Nephron progenitor cell (in vitro differentiated cells): ENCODE results near the gene CHST2.
"Not testable (repeated sequence)": the region's sequence is repeated elsewhere in the genome, so short reads cannot be mapped to it uniquely, and the experiment has no call there.

Source experiments
- DNase-seq: peaks from one replicate; pipeline ENCODE4 v3.0.0; 2021
- H3K27ac Mint-ChIP-seq: 2 replicates; pipeline ENCODE4 v1.8.0; 2021; ENCODE audit warnings: mild to moderate bottlenecking, moderate library complexity, mixed read lengths
- H3K27me3 Mint-ChIP-seq: 2 replicates; pipeline ENCODE4 v1.8.0; 2021; ENCODE audit warnings: mild to moderate bottlenecking, low read depth, mixed read lengths; ENCODE audit not compliant: poor library complexity
- H3K36me3 Mint-ChIP-seq: 2 replicates; pipeline ENCODE4 v1.8.0; 2021; ENCODE audit warnings: low read depth, mixed read lengths
- H3K4me1 Mint-ChIP-seq: 2 replicates; pipeline ENCODE4 v1.8.0; 2021; ENCODE audit warnings: mixed read lengths
- H3K4me3 Mint-ChIP-seq: 2 replicates; pipeline ENCODE4 v1.8.0; 2021; ENCODE audit warnings: mild to moderate bottlenecking, moderate library complexity, mixed read lengths
- H3K9me3 Mint-ChIP-seq: 2 replicates; pipeline ENCODE4 v1.8.0; 2021; ENCODE audit warnings: mild to moderate bottlenecking, moderate library complexity, mixed read lengths
- CTCF ChIP-seq: fragments of 200-600 bp; sonication (generic); IDR thresholded peaks from 2 replicates; pipeline ENCODE4 v1.5.0; 2021; ENCODE audit warnings: antibody characterized with exemption

CHST2 gene

GRCh38 chr3:143119009-143119914 lies at the start of gene CHST2:
Gene CHST2 (plus strand): TSS chr3:143119771. CDS start chr3:143120817, 1,046 bp downstream.
- peaks cover 21% of the 10 kb centered on the region for H3K36me3 Mint-ChIP-seq
- peaks cover 51% of the 10 kb centered on the region for H3K4me1 Mint-ChIP-seq
- H3K27ac Mint-ChIP-seq, result peak within 1 kb of the TSS; percentile 98
- TF ChIP-seq CTCF, result no peak
- H3K4me3 Mint-ChIP-seq, result peak within 1 kb of the TSS; percentile 90
- peaks cover 19% of the 10 kb centered on the region for H3K27me3 Mint-ChIP-seq
- no peaks in the 10 kb centered on the region for H3K9me3 Mint-ChIP-seq
- DNase-seq, result peak; percentile 84

- no peaks in the 10 kb centered on the region for H3K27me3 Mint-ChIP-seq
- peaks cover 15% of the 10 kb centered on the region for H3K9me3 Mint-ChIP-seq
- TF ChIP-seq CTCF, result no peak
- no peak overlapping the region for H3K4me3 Mint-ChIP-seq
- no peak for DNase-seq
- H3K27ac Mint-ChIP-seq, result peak overlapping the region; percentile 21
- peaks cover 5% of the 10 kb centered on the region for H3K36me3 Mint-ChIP-seq
- H3K4me1 Mint-ChIP-seq, result peaks cover 48% of the 10 kb centered on the region
Observed at GRCh38 chr3:143070977-143071551, 48.5 kb upstream of the CHST2 start.

- TF ChIP-seq CTCF, result no peak
- Mint-ChIP-seq H3K4me3 (peak overlapping the region; percentile 0), H3K9me3 (peaks cover 16% of the 10 kb centered on the region), H3K27me3 (no peaks in the 10 kb centered on the region), H3K4me1 (peaks cover 44% of the 10 kb centered on the region), H3K36me3 (peaks cover 5% of the 10 kb centered on the region), H3K27ac (peak overlapping the region; percentile 38)
- DNase-seq, result no peak
Observed at GRCh38 chr3:143071776-143072175, 47.8 kb upstream of the CHST2 start.

GRCh38 chr3:143072298-143073020 lies 47.1 kb upstream of the CHST2 start:
- H3K4me1 Mint-ChIP-seq, result peaks cover 39% of the 10 kb centered on the region
- peak overlapping the region; percentile 38 for H3K27ac Mint-ChIP-seq
- peak overlapping the region; percentile 0 for H3K4me3 Mint-ChIP-seq
- H3K36me3 Mint-ChIP-seq, DNase-seq, H3K27me3 Mint-ChIP-seq: not testable (repeated sequence)
- H3K9me3 Mint-ChIP-seq, result peaks cover 21% of the 10 kb centered on the region

GRCh38 chr3:143073541-143073940 lies 46.0 kb upstream of the CHST2 start:
- peaks cover 34% of the 10 kb centered on the region for H3K4me1 Mint-ChIP-seq
- H3K27ac Mint-ChIP-seq, H3K4me3 Mint-ChIP-seq, H3K36me3 Mint-ChIP-seq, H3K27me3 Mint-ChIP-seq, DNase-seq: not testable (repeated sequence)
- peaks cover 21% of the 10 kb centered on the region for H3K9me3 Mint-ChIP-seq

- peaks cover 34% of the 10 kb centered on the region for H3K4me1 Mint-ChIP-seq
- not testable (repeated sequence) for H3K27ac Mint-ChIP-seq, DNase-seq, H3K36me3 Mint-ChIP-seq, H3K4me3 Mint-ChIP-seq, H3K27me3 Mint-ChIP-seq
- H3K9me3 Mint-ChIP-seq, result peaks cover 21% of the 10 kb centered on the region
Observed at GRCh38 chr3:143073983-143074382, 45.6 kb upstream of the CHST2 start.

GRCh38 chr3:143078883-143079282 lies 40.7 kb upstream of the CHST2 start:
- peaks cover 11% of the 10 kb centered on the region for H3K9me3 Mint-ChIP-seq
- no peak for DNase-seq
- H3K36me3 Mint-ChIP-seq, result no peaks in the 10 kb centered on the region
- H3K27me3 Mint-ChIP-seq, result no peaks in the 10 kb centered on the region
- no peak overlapping the region for H3K4me3 Mint-ChIP-seq
- no peak overlapping the region for H3K27ac Mint-ChIP-seq
- H3K4me1 Mint-ChIP-seq, result peaks cover 18% of the 10 kb centered on the region
- TF ChIP-seq CTCF, result no peak
